Mesothelial cell of epicardium (in vitro differentiated cells): ENCODE measurements around the gene SPEG. TPM values are rescaled to one million over a fixed set of nuclear protein-coding genes. Genes with fewer than 3 reads are reported as not detected.

Experiments used
- DNase-seq, 2 experiments: peaks; one replicate each; pipeline ENCODE4 v3.0.0; 2021; ENCODE audit warnings: low spot score in 2 of 2; ENCODE audit not compliant: unreplicated experiment in 2 of 2
- H3K27ac Mint-ChIP-seq: 2 replicates; pipeline ENCODE4 v1.8.0; 2021; ENCODE audit warnings: mixed read lengths
- H3K27me3 Mint-ChIP-seq: 2 replicates; pipeline ENCODE4 v1.8.0; 2021; ENCODE audit warnings: low read depth, mixed read lengths
- H3K36me3 Mint-ChIP-seq: 2 replicates; pipeline ENCODE4 v1.8.0; 2021; ENCODE audit warnings: mixed read lengths
- H3K4me1 Mint-ChIP-seq: 2 replicates; pipeline ENCODE4 v1.8.0; 2021; ENCODE audit warnings: mixed read lengths
- H3K4me3 Mint-ChIP-seq: 2 replicates; pipeline ENCODE4 v1.8.0; 2021; ENCODE audit warnings: mild to moderate bottlenecking, moderate library complexity, mixed read lengths
- H3K9me3 Mint-ChIP-seq: 2 replicates; pipeline ENCODE4 v1.8.0; 2021; ENCODE audit warnings: mixed read lengths
- CTCF ChIP-seq: fragments of 200-600 bp; sonication (generic); IDR thresholded peaks from one replicate; pipeline ENCODE4 v1.5.0; 2021; ENCODE audit warnings: antibody characterized with exemption; ENCODE audit not compliant: unreplicated experiment
- total RNA-seq: library from RNA; stranded (reverse); gene quantifications from 3 replicates; pipeline ENCODE4 v1.2.1, GENCODE V29; 2021

The SPEG gene
- total RNA-seq, 1 donor from 2014 or later, result 97.7 TPM

- Mint-ChIP-seq H3K4me1 (peaks cover 55% of the 10 kb centered on the region), H3K9me3 (no peaks in the 10 kb centered on the region), H3K27ac (peak within 1 kb of the TSS; percentile 89), H3K36me3 (no peaks in the 10 kb centered on the region), H3K27me3 (peaks cover 52% of the 10 kb centered on the region), H3K4me3 (peak within 1 kb of the TSS; percentile 89)
- TF ChIP-seq CTCF, result no peak
- peak; percentile 84 to 91 for DNase-seq
These were observed 63.8 kb downstream of the SPEG start, which contains the start of gene GMPPA for GRCh38 chr2:219498280-219499057. GMPPA (plus strand) TSS chr2:219498891; CDS start chr2:219499976, 1,085 bp downstream.

GRCh38 chr2:219499058-219499307 lies 64.3 kb downstream of the SPEG start:
- Mint-ChIP-seq H3K4me3 (peak overlapping the region; percentile 89), H3K27ac (peak overlapping the region; percentile 89), H3K27me3 (peaks cover 47% of the 10 kb centered on the region), H3K36me3 (no peaks in the 10 kb centered on the region), H3K4me1 (peaks cover 55% of the 10 kb centered on the region), H3K9me3 (no peaks in the 10 kb centered on the region)
- TF ChIP-seq CTCF, result no peak
- no peak for DNase-seq

- Mint-ChIP-seq H3K27me3 (peaks cover 41% of the 10 kb centered on the region), H3K4me1 (peaks cover 54% of the 10 kb centered on the region), H3K27ac (peak overlapping the region; percentile 89), H3K9me3 (no peaks in the 10 kb centered on the region), H3K4me3 (peak overlapping the region; percentile 89), H3K36me3 (peaks cover 5% of the 10 kb centered on the region)
- no peak for DNase-seq
- no peak for TF ChIP-seq CTCF
These were observed 64.9 kb downstream of the SPEG start for GRCh38 chr2:219499555-219499954.

GRCh38 chr2:219500135-219500534 lies 65.5 kb downstream of the SPEG start:
- peaks cover 10% of the 10 kb centered on the region for H3K36me3 Mint-ChIP-seq
- peak overlapping the region; percentile 89 for H3K4me3 Mint-ChIP-seq
- peaks cover 48% of the 10 kb centered on the region for H3K4me1 Mint-ChIP-seq
- no peak overlapping the region for H3K27ac Mint-ChIP-seq
- no peaks in the 10 kb centered on the region for H3K9me3 Mint-ChIP-seq
- H3K27me3 Mint-ChIP-seq, result peaks cover 36% of the 10 kb centered on the region
- no peak for TF ChIP-seq CTCF
- DNase-seq, result no peak

DNA sequence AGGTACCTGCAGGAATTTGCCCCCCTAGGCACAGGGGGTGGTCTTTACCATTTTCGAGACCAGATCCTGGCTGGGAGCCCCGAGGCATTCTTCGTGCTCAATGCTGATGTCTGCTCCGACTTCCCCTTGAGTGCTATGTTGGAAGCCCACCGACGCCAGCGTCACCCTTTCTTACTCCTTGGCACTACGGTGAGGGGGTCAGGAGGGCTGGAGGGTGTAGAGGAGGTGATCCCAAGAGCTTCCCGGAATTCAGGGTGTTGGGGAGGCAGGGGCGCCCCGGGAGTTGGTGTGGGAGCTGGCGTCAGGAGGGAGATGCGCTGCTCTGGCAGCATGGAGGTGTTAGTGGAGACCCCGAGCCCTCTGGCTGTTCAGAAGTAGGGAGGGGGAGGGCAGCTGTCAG lies 67.2 kb downstream of the SPEG start:
- Mint-ChIP-seq H3K4me3 (no peak overlapping the region), H3K36me3 (peaks cover 14% of the 10 kb centered on the region), H3K9me3 (no peaks in the 10 kb centered on the region), H3K27ac (no peak overlapping the region), H3K27me3 (peaks cover 18% of the 10 kb centered on the region), H3K4me1 (peaks cover 44% of the 10 kb centered on the region)
- TF ChIP-seq CTCF, result no peak
- DNase-seq, result no peak
